Activated CD4-positive, CD25-positive, alpha-beta regulatory T cell treated with anti-CD3 and anti-CD28 coated beads, Interleukin-2, amount 50 U/mL, for 16 hours (primary cell): Measurements from ENCODE around the gene IFI16.
A peak's percentile ranks its signal among the peaks of the same experiment; 100 is the strongest.

Experiments used
- DNase-seq: peaks from one replicate; pipeline ENCODE4 v3.0.0-alpha.2; 2020; ENCODE audit warnings: low read depth, low spot score

Gene IFI16

GRCh38 chr1:159058751-159059150, 49.0 kb downstream of the IFI16 start:
- no peak for DNase-seq

- DNase-seq: no peak
Measured at GRCh38 chr1:159065106-159065505, 55.4 kb downstream of the IFI16 start.

- DNase-seq: no peak
Measured at GRCh38 chr1:159066108-159066507, 56.4 kb downstream of the IFI16 start.

GRCh38 chr1:159067699-159068621, 58.3 kb downstream of the IFI16 start:
- DNase-seq: no peak

- DNase-seq: no peak
Measured at GRCh38 chr1:159068886-159069285, 59.2 kb downstream of the IFI16 start.

GRCh38 chr1:159071970-159072582, 62.4 kb downstream of the IFI16 start:
- no peak for DNase-seq

- peak; percentile 56 for DNase-seq
Measured at GRCh38 chr1:159076438-159077119, 66.9 kb downstream of the IFI16 start, which contains the start of gene AIM2. Gene AIM2, minus strand, starts transcription at chr1:159076766. Its CDS starts 3,267 bp downstream, at chr1:159073499.

- DNase-seq: peak; percentile 90
Measured at GRCh38 chr1:159077120-159077961, 67.6 kb downstream of the IFI16 start.

- DNase-seq: no peak
Measured at GRCh38 chr1:159079525-159079924, 69.8 kb downstream of the IFI16 start.

GRCh38 chr1:159081626-159082025, 71.9 kb downstream of the IFI16 start:
- no peak for DNase-seq

- no peak for DNase-seq
Measured at GRCh38 chr1:159083013-159083412, 73.3 kb downstream of the IFI16 start.

- no peak for DNase-seq
Measured at GRCh38 chr1:159084152-159084551, 74.4 kb downstream of the IFI16 start.

GRCh38 chr1:159084867-159085266, 75.2 kb downstream of the IFI16 start:
- no peak for DNase-seq

GRCh38 chr1:159088050-159088449, 78.3 kb downstream of the IFI16 start:
- no peak for DNase-seq

GRCh38 chr1:159088546-159089183, 79.0 kb downstream of the IFI16 start:
- no peak for DNase-seq

- DNase-seq: peak; percentile 4
Measured at GRCh38 chr1:159089184-159089791, 79.6 kb downstream of the IFI16 start.

GRCh38 chr1:159090286-159091179, 80.8 kb downstream of the IFI16 start:
- DNase-seq: no peak

- DNase-seq: no peak
Measured at GRCh38 chr1:159091180-159091560, 81.5 kb downstream of the IFI16 start.

GRCh38 chr1:159091607-159092031, 81.9 kb downstream of the IFI16 start:
- DNase-seq: no peak
